HG03108 (cell line): ENCODE data around the gene KIAA1958.
"Not testable (repeated sequence)": the region's sequence is repeated elsewhere in the genome, so short reads cannot be mapped to it uniquely, and the experiment has no call there.

Experiments used
- ATAC-seq: cut with Tn5 transposase; IDR thresholded peaks from one replicate; pipeline ENCODE4 v1.9.1; 2021; ENCODE audit warnings: moderate library complexity; ENCODE audit not compliant: unreplicated experiment

Gene KIAA1958

GRCh38 chr9:112555101-112555643, 68.5 kb downstream of the KIAA1958 start:
- no peak for ATAC-seq

- no peak for ATAC-seq
These were observed 69.3 kb downstream of the KIAA1958 start for GRCh38 chr9:112555844-112556482.

- ATAC-seq: no peak
These were observed 70.1 kb downstream of the KIAA1958 start for GRCh38 chr9:112556497-112557442.

GRCh38 chr9:112558476-112558875, 71.8 kb downstream of the KIAA1958 start:
- ATAC-seq: no peak

GRCh38 chr9:112558978-112559377, 72.4 kb downstream of the KIAA1958 start:
- ATAC-seq: no peak

- ATAC-seq: no peak
These were observed 73.2 kb downstream of the KIAA1958 start for GRCh38 chr9:112559629-112560413.

- no peak for ATAC-seq
These were observed 75.8 kb downstream of the KIAA1958 start for GRCh38 chr9:112562235-112562958.

GRCh38 chr9:112569186-112569585, 82.6 kb downstream of the KIAA1958 start:
- ATAC-seq: no peak

- ATAC-seq: no peak
These were observed 84.1 kb downstream of the KIAA1958 start for GRCh38 chr9:112570671-112571167.

- no peak for ATAC-seq
These were observed 85.2 kb downstream of the KIAA1958 start for GRCh38 chr9:112571624-112572355.

- ATAC-seq: no peak
These were observed 85.8 kb downstream of the KIAA1958 start for GRCh38 chr9:112572416-112572815.

GRCh38 chr9:112574008-112574407, 87.4 kb downstream of the KIAA1958 start:
- ATAC-seq: no peak

GRCh38 chr9:112575107-112575506, 88.5 kb downstream of the KIAA1958 start:
- no peak for ATAC-seq

GRCh38 chr9:112581469-112582176, 95.0 kb downstream of the KIAA1958 start:
- ATAC-seq: no peak

GRCh38 chr9:112582371-112583262, 96.0 kb downstream of the KIAA1958 start:
- ATAC-seq: no peak

- no peak for ATAC-seq
These were observed 100.0 kb downstream of the KIAA1958 start for GRCh38 chr9:112586599-112587155.

GRCh38 chr9:112591875-112592274, 105.2 kb downstream of the KIAA1958 start:
- not testable (repeated sequence) for ATAC-seq

GRCh38 chr9:112599732-112600131, 113.1 kb downstream of the KIAA1958 start:
- ATAC-seq: no peak
